KMS-11 (cell line): ENCODE results near the gene SMC1A.
A peak's percentile ranks its signal among the peaks of the same experiment; 100 is the strongest.

Experiments used
- H2AFZ ChIP-seq: fragments of 200-600 bp; sonication (generic); 2 replicates; pipeline ENCODE4 v1.6.1; 2016; ENCODE audit warnings: antibody characterized with exemption, mixed run types, low read depth
- H3K27ac ChIP-seq: fragments of 200-600 bp; sonication (generic); 2 replicates; pipeline ENCODE4 v1.6.1; 2016; ENCODE audit warnings: mild to moderate bottlenecking, mixed run types
- H3K27me3 ChIP-seq: fragments of 200-600 bp; sonication (generic); 2 replicates; pipeline ENCODE4 v1.6.1; 2017; ENCODE audit warnings: mild to moderate bottlenecking, low read depth, mixed run types, moderate library complexity; ENCODE audit not compliant: insufficient read depth
- H3K36me3 ChIP-seq: fragments of 200-600 bp; sonication (generic); 2 replicates; pipeline ENCODE4 v1.6.1; 2017; ENCODE audit warnings: mild to moderate bottlenecking, mixed run types; ENCODE audit not compliant: insufficient read depth
- H3K4me1 ChIP-seq: fragments of 200-600 bp; sonication (generic); 2 replicates; pipeline ENCODE4 v1.6.1; 2016; ENCODE audit warnings: mild to moderate bottlenecking, low read depth, mixed run types; ENCODE audit not compliant: poor library complexity, severe bottlenecking
- H3K4me2 ChIP-seq: fragments of 200-600 bp; sonication (generic); 2 replicates; pipeline ENCODE4 v1.7.0; 2016; ENCODE audit warnings: mild to moderate bottlenecking, mixed run types
- H3K4me3 ChIP-seq: fragments of 200-600 bp; sonication (generic); IDR thresholded peaks from 2 replicates; pipeline ENCODE4 v1.6.1; 2017; ENCODE audit warnings: low read depth, low read length, mixed read lengths; ENCODE audit not compliant: insufficient read depth
- H3K79me2 ChIP-seq: fragments of 200-600 bp; sonication (generic); 2 replicates; pipeline ENCODE4 v1.6.1; 2016; ENCODE audit warnings: low read depth, mixed run types; ENCODE audit not compliant: insufficient read depth
- H3K9ac ChIP-seq: fragments of 200-600 bp; sonication (generic); 2 replicates; pipeline ENCODE4 v1.6.1; 2016; ENCODE audit warnings: mild to moderate bottlenecking, mixed run types
- H4K20me1 ChIP-seq: fragments of 200-600 bp; sonication (generic); 2 replicates; pipeline ENCODE4 v1.6.1; 2016; ENCODE audit warnings: mild to moderate bottlenecking, mixed run types; ENCODE audit not compliant: insufficient read depth
- CTCF ChIP-seq: fragments of 200-600 bp; sonication (generic); conservative IDR thresholded peaks from 2 replicates; pipeline ENCODE4 v1.6.1; 2017; ENCODE audit warnings: low read depth, mild to moderate bottlenecking, antibody characterized with exemption, low read length, moderate library complexity, mixed read lengths

The SMC1A gene

GRCh38 chrX:53441531-53442321 lies 19.3 kb upstream of the SMC1A start:
- H2AFZ ChIP-seq, result peak overlapping the region; percentile 86
- H3K9ac ChIP-seq, result peak overlapping the region; percentile 18; the same call in 1 of the 2 replicates
- H3K27me3 ChIP-seq, result no peaks in the 10 kb centered on the region
- H3K36me3 ChIP-seq, result no peaks in the 10 kb centered on the region
- H3K79me2 ChIP-seq, result no peaks in the 10 kb centered on the region
- no peak overlapping the region for H3K27ac ChIP-seq
- H3K4me2 ChIP-seq, result peak overlapping the region; percentile 73
- no peak overlapping the region for H3K4me3 ChIP-seq
- no peaks in the 10 kb centered on the region for H3K4me1 ChIP-seq
- TF ChIP-seq CTCF, result no peak
- H4K20me1 ChIP-seq, result no peaks in the 10 kb centered on the region

- H3K36me3 ChIP-seq, result no peaks in the 10 kb centered on the region
- H3K4me2 ChIP-seq, result peak overlapping the region; percentile 73; the same call in 1 of the 2 replicates
- no peak overlapping the region for H3K9ac ChIP-seq
- H3K79me2 ChIP-seq, result no peaks in the 10 kb centered on the region
- TF ChIP-seq CTCF, result no peak
- H4K20me1 ChIP-seq, result no peaks in the 10 kb centered on the region
- no peaks in the 10 kb centered on the region for H3K27me3 ChIP-seq
- H3K4me1 ChIP-seq, result peaks cover under 1% of the 10 kb centered on the region
- no peak overlapping the region for H3K4me3 ChIP-seq
- no peak overlapping the region for H3K27ac ChIP-seq
- peak overlapping the region; percentile 86 for H2AFZ ChIP-seq
These were observed 18.4 kb upstream of the SMC1A start for GRCh38 chrX:53440621-53441517.

- Histone ChIP-seq H3K4me2 (no peak overlapping the region), H3K4me1 (peaks cover 6% of the 10 kb centered on the region), H3K9ac (no peak overlapping the region), H3K4me3 (no peak overlapping the region), H3K79me2 (no peaks in the 10 kb centered on the region), H2AFZ (no peak overlapping the region), H3K27ac (no peak overlapping the region), H3K27me3 (no peaks in the 10 kb centered on the region), H4K20me1 (no peaks in the 10 kb centered on the region), H3K36me3 (no peaks in the 10 kb centered on the region)
- TF ChIP-seq CTCF, result no peak
These were observed 17.6 kb upstream of the SMC1A start for GRCh38 chrX:53440101-53440500.

DNA sequence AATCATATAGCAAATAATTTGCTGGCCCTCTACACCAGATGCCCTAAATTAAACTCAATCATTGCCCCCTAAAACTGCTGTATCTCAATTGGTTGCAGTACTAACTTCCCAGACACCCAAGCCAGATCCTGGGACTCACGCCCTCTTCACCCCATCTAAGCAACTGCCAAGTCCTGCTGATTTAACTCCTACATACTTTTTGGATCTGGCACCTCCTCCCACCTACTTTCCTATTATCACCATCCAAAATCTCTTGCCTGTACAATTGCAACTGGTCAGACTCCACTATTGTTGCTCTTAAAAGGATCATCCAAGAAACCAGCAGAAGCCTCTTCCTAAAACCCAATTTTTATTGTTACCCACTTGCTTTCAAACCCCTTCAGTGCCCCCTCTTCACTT lies 16.4 kb upstream of the SMC1A start:
- Histone ChIP-seq H3K27me3 (no peaks in the 10 kb centered on the region), H3K27ac (no peak overlapping the region), H3K79me2 (peaks cover 3% of the 10 kb centered on the region; the same call in 1 of the 2 replicates), H3K36me3 (no peaks in the 10 kb centered on the region), H2AFZ (no peak overlapping the region), H3K4me2 (no peak overlapping the region), H3K4me3 (no peak overlapping the region), H4K20me1 (no peaks in the 10 kb centered on the region), H3K4me1 (peaks cover 9% of the 10 kb centered on the region), H3K9ac (no peak overlapping the region)
- no peak for TF ChIP-seq CTCF
